Peyer's patch (tissue), 4 donors: ENCODE data around the gene JAGN1.
"Not testable (repeated sequence)": the region's sequence is repeated elsewhere in the genome, so short reads cannot be mapped to it uniquely, and the experiment has no call there.

ENCODE experiments used
- POLR2A ChIP-seq, 2 donors: fragments of 450-650 bp; IDR thresholded peaks; one replicate each; pipeline ENCODE4 v1.5.1; 2017; ENCODE audit warnings: antibody characterized with exemption in 2 of 2, mild to moderate bottlenecking in 2 of 2, moderate library complexity in 2 of 2
- TF ChIP-seq, protein P1 (sequence below), 6 experiments: fragments of 450-650 bp in 4 of 6; fragments of 200-600 bp in 2 of 6; sonication (generic) in 1 of 6; IDR thresholded peaks; one replicate each; pipeline ENCODE4 v1.5.1; 2017 to 2019; ENCODE audit warnings: antibody characterized with exemption in 6 of 6, mild to moderate bottlenecking in 3 of 6, moderate library complexity in 1 of 6

- TF ChIP-seq, protein P1, sequence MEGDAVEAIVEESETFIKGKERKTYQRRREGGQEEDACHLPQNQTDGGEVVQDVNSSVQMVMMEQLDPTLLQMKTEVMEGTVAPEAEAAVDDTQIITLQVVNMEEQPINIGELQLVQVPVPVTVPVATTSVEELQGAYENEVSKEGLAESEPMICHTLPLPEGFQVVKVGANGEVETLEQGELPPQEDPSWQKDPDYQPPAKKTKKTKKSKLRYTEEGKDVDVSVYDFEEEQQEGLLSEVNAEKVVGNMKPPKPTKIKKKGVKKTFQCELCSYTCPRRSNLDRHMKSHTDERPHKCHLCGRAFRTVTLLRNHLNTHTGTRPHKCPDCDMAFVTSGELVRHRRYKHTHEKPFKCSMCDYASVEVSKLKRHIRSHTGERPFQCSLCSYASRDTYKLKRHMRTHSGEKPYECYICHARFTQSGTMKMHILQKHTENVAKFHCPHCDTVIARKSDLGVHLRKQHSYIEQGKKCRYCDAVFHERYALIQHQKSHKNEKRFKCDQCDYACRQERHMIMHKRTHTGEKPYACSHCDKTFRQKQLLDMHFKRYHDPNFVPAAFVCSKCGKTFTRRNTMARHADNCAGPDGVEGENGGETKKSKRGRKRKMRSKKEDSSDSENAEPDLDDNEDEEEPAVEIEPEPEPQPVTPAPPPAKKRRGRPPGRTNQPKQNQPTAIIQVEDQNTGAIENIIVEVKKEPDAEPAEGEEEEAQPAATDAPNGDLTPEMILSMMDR (IDR thresholded peaks at IDR 0.05): not testable (repeated sequence)
- TF ChIP-seq POLR2A (IDR thresholded peaks at IDR 0.05): not testable (repeated sequence)
These were observed 39.0 kb upstream of the JAGN1 start for GRCh38 chr3:9851383-9851782.
